Amygdala (tissue), 56 donors: ENCODE measurements around the gene CMSS1.
"Not testable (repeated sequence)": the region's sequence is repeated elsewhere in the genome, so short reads cannot be mapped to it uniquely, and the experiment has no call there.

Source experiments
- DNase-seq, 56 donors: peaks; one replicate each; lab custom pipeline; 2025; lab: John Stamatoyannopoulos, UW

Gene CMSS1

GRCh38 chr3:100096286-100096685 lies 278.6 kb downstream of the CMSS1 start:
- not testable (repeated sequence) for DNase-seq

GRCh38 chr3:100096866-100097265 lies 279.2 kb downstream of the CMSS1 start:
- no peak for DNase-seq

- DNase-seq = no peak
Measured at GRCh38 chr3:100097919-100098783, 280.5 kb downstream of the CMSS1 start.

- no peak for DNase-seq
Measured at GRCh38 chr3:100098784-100099070, 281.1 kb downstream of the CMSS1 start.

- no peak for DNase-seq
Measured at GRCh38 chr3:100099621-100100020, 282.0 kb downstream of the CMSS1 start.

- no peak for DNase-seq
Measured at GRCh38 chr3:100100425-100100824, 282.8 kb downstream of the CMSS1 start.

GRCh38 chr3:100102757-100103156 lies 285.1 kb downstream of the CMSS1 start:
- DNase-seq = no peak

- DNase-seq = no peak
Measured at GRCh38 chr3:100103558-100104441, 286.1 kb downstream of the CMSS1 start.

GRCh38 chr3:100104442-100104798 lies 286.8 kb downstream of the CMSS1 start:
- DNase-seq = no peak

- no peak for DNase-seq
Measured at GRCh38 chr3:100104817-100105413, 287.3 kb downstream of the CMSS1 start.

- no peak for DNase-seq
Measured at GRCh38 chr3:100105501-100105900, 287.8 kb downstream of the CMSS1 start.

GRCh38 chr3:100106094-100106493 lies 288.4 kb downstream of the CMSS1 start:
- DNase-seq = no peak

GRCh38 chr3:100106531-100107141 lies 289.0 kb downstream of the CMSS1 start:
- no peak for DNase-seq

GRCh38 chr3:100107221-100107814 lies 289.7 kb downstream of the CMSS1 start:
- DNase-seq = no peak

- DNase-seq = no peak
Measured at GRCh38 chr3:100108464-100109079, 290.9 kb downstream of the CMSS1 start.

- DNase-seq = no peak
Measured at GRCh38 chr3:100110162-100110561, 292.5 kb downstream of the CMSS1 start.

- DNase-seq = no peak
Measured at GRCh38 chr3:100111728-100112127, 294.1 kb downstream of the CMSS1 start.

- DNase-seq = no peak
Measured at GRCh38 chr3:100113723-100114412, 296.2 kb downstream of the CMSS1 start.

GRCh38 chr3:100114413-100115030 lies 296.9 kb downstream of the CMSS1 start, which contains the start of gene FILIP1L:
Gene FILIP1L (minus strand): TSS chr3:100114501.
- DNase-seq = no peak
